Ecto neural progenitor cell (in vitro differentiated cells): Measurements from ENCODE around the gene EPB41L4A.
A peak's percentile ranks its signal among the peaks of the same experiment; 100 is the strongest.

ENCODE experiments used
- DNase-seq: peaks from one replicate; pipeline ENCODE4 v3.0.0-alpha.2; 2018; ENCODE audit warnings: low spot score

Gene EPB41L4A

GRCh38 chr5:112156211-112156610 is 262.9 kb downstream of the EPB41L4A start:
- DNase-seq = no peak

DNA sequence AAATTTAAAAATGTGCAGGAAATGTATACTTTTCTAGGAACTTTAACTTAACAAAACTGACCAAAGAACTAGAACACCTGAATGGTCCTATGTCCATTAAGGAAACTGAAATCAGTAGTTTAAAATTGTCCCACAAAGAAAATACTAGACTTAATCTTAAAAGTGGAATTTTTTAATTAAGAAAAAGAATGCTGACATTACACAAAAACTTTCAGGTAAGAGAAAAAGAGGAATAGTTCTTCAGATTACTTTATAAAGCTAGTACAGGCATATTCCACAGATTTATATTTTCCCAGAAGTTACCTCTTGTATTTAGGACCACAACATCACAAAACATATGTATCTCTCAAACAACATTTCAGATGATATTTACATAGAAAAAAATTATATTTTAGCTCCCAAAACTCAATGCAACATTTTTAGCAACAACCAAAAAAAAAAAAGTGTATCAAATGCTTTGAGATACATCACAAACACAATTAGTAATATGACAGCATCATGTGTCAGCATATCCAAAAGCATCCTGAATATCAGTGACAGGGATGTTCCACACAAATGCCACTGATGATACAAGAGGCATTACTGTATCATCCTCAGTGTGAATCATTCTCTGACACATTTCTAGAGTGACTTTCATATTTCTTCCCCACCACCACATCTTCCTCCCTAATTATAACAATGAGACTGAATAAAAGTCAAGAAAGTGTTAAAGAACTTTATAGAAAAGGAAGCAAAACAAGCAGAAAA is 264.0 kb downstream of the EPB41L4A start:
- DNase-seq = no peak

GRCh38 chr5:112149727-112150126 is 269.4 kb downstream of the EPB41L4A start:
- DNase-seq = no peak

GRCh38 chr5:112146323-112147226 is 272.5 kb downstream of the EPB41L4A start:
- peak; percentile 53 for DNase-seq

GRCh38 chr5:112143690-112144089 is 275.4 kb downstream of the EPB41L4A start:
- no peak for DNase-seq

DNA sequence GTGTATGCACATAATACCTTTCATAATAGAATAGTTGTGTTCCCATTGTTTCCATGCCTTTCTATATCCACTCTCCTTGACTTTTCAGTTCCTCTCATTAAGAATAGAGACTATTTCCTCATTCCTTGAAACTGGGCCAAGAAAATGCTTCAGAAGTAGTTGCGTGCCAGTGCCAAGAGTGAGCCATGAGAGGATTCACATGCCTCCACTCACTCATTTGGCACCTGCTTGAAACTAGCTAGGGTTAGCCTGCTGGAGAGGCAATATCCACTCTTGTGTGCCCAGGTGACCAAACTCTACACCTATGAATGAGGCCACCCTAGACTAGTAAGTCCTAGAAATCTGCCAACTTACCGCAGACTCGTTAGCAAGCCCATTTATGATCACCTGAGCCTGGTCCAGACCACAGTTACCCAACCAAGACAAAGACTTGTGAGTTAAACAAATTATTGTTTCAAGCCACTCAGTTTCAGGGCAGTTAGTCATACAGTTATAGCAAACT is 276.3 kb downstream of the EPB41L4A start:
- no peak for DNase-seq

- no peak for DNase-seq
Measured at GRCh38 chr5:112141582-112141981, 277.5 kb downstream of the EPB41L4A start.

GRCh38 chr5:112138526-112138925 is 280.6 kb downstream of the EPB41L4A start:
- DNase-seq = no peak

DNA sequence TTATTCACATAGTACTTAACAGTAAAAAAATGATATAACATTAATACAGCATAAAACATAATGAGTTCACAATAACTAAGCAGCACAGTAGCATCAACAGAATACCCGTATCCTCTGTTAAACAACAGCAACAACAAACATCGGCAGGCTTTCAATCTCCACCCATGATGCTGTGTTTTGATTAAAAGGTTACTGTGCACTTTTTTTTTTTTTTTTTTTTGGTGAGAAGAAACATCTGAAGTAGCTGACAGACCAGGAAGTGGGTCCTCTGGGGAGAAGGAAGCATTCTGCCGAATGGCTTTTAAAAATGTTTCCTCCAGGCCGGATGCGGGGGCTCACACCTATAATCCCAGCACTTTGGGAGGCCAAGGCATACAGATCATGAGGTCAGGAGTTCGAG is 282.3 kb downstream of the EPB41L4A start:
- no peak for DNase-seq

GRCh38 chr5:112127861-112128260 is 291.2 kb downstream of the EPB41L4A start:
- DNase-seq = no peak

DNA sequence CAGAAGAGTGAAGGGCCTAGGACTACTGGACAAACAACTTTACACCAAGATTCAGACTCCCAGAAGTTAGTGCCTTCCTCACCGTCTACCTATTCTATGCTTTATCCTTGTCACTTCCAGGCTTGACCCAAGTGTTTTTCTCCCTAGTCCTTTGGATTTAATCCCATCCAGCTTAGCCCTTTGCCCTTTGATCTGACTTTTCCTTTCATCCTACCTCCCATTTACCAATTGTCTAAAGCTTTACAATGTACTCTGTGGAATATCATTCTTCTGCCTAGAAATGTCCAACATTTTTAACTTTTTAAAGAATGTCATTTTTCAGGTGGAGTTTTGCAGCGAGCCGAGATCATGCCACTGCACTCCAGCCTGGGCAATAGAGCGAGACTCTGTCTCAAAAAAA is 292.1 kb downstream of the EPB41L4A start:
- no peak for DNase-seq

GRCh38 chr5:112125903-112126302 is 293.2 kb downstream of the EPB41L4A start:
- DNase-seq = no peak

- DNase-seq = no peak
Measured at GRCh38 chr5:112124788-112125187, 294.3 kb downstream of the EPB41L4A start.

DNA sequence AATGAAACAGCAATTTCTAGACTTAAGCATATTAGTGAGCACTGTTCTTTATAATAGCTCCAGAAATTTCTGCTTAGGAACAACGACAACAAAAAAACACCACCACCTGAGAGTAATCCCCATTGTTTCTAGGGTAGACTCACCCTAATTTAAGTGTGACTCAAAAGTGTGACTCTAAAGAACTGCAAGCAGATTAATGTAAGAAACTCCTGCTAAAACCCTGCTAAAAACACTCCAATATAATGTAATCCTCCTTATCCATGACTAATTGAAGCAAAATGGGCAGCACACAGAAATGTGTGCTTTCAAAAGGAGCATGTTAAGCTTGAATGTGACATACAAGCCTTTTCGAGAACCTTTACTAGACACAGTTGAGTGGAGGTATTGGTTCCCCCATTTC is 296.0 kb downstream of the EPB41L4A start:
- no peak for DNase-seq

DNA sequence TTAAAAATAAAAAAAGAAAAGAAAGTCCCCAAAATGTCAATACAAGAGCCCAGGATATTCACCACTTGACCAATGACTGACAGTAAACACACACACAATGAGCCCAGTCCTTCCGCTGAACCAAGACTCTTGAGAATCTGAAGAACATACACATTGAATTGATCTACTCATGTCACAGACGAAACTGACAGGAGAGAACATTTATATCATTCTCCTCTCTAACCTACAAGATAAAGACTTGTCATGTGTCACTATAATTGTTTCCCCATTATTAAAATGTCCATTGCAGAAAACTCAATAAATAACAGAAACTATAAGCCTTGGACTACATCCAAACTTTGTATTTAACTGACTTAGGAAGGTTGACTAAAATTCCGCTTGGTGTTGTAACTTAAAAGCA is 296.7 kb downstream of the EPB41L4A start:
- DNase-seq = no peak

- DNase-seq = no peak
Measured at GRCh38 chr5:112121258-112121657, 297.8 kb downstream of the EPB41L4A start.

- no peak for DNase-seq
Measured at GRCh38 chr5:112119969-112120368, 299.1 kb downstream of the EPB41L4A start.

DNA sequence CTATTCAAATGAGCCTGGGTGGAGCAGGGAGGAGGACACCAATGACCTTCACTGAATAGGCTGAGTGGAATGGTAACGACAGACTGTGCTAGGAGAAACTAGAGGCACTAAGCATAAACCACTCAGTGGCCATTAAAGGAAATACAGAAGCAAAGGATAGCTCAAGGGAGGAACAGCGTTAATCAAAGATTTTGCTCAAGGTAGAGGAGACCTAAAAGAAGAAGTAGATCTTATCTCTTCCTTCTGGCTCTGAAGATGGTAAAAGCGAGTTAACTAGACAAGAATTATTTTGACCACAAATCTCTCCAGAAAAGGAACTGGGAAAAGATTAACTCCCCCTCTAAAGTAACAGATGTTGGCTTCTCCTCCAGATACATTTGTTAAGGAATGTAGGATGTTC is 299.6 kb downstream of the EPB41L4A start:
- DNase-seq = no peak

DNA sequence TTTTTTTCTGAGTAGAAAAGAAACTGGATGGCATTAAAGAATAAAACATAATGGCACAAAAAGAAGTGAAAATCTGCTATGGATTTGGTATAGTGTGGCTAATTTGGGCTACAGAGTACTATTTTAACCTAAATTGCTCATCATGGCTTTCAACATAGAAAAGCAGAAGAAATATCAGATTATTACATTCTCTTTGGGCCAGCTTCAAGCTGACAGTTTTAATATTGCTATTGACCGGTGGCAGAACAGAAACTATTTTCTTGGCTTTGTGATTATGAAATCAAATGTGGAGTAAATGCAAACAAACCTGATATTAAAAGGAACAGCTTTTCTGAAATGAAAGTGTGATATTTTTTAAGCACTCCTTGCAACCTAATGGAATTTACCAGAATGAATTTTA is 301.5 kb downstream of the EPB41L4A start:
- DNase-seq = no peak

GRCh38 chr5:112116371-112116770 is 302.7 kb downstream of the EPB41L4A start:
- no peak for DNase-seq

DNA sequence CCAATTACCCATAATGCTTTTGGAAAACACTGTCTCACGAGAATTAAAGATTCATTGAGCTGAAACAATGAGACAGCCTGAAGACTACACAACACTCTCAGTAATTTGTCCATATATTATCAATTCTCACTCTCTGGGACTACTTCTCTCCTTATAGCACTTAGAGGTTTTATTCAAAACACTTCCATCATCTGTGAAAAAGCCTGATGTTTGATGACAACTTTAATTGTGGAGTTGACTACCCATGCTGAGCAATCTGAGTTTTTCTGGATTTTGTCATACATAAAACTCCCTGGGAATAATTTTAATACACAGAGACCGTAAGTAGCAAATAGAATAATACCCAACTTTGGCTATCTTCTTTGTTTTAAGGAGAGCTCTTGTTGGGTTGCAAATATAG is 305.5 kb downstream of the EPB41L4A start:
- no peak for DNase-seq
